Measurements from ENCODE around the gene VPS36. TPM values are rescaled to one million over a fixed set of nuclear protein-coding genes. Genes with fewer than 3 reads are reported as not detected.
"Not testable (repeated sequence)": the region's sequence is repeated elsewhere in the genome, so short reads cannot be mapped to it uniquely, and the experiment has no call there.

Gene VPS36, protein sequence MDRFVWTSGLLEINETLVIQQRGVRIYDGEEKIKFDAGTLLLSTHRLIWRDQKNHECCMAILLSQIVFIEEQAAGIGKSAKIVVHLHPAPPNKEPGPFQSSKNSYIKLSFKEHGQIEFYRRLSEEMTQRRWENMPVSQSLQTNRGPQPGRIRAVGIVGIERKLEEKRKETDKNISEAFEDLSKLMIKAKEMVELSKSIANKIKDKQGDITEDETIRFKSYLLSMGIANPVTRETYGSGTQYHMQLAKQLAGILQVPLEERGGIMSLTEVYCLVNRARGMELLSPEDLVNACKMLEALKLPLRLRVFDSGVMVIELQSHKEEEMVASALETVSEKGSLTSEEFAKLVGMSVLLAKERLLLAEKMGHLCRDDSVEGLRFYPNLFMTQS
- 10 to 100 TPM; 40.4 to 53.7 (median 49.5) TPM for total RNA-seq
- 10 to 100 TPM; 23.1 to 31.3 TPM for polyA plus RNA-seq
- total RNA-seq, result 40.8 reads per million, percentile 66 among the genes with 10 or more reads in this experiment

DNA sequence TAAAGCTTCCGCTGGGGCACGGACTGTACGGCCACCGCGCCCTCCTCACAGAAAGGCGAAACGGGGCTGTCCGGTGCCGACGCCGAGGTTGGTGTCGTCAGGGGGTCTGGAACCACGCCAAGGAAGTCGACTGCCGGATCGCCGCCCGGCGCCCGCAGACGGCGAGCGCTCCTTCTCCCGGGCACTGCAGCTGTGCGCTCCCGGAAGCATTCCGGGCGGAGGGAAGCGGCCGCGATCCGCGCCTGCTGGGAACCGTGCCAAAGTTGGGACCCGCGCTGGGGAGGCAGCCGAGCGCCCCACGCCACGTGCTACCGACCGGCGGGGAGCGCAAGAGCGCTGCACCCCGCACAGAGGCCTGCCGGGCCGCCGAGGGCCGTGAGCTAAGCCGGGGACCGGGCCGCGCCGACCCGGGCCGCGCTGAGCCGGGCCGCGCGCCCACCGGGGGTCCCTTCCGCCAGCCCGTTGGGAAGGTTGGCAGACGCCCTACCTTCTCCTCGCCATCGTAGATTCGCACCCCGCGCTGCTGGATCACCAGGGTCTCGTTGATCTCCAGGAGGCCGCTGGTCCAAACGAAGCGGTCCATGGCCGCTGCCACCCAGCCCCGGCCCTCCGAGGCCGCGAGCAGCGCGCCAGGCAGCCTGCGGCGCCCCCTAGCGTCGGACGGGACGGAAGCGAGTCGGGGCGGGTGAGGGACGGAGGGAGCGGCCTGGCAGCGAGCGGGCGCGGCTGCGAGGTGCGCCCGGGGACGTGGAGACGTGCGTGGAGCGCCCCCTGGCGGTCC, at the start of gene VPS36:
Gene VPS36 (minus strand): TSS at position 623 of the 781 bp plus-strand sequence. CDS start 40 bp downstream, at position 583.
- DNase-seq (peak; percentile 85 to 99 (median 95)), ATAC-seq (peak; percentile 85)
- peaks cover 0 to 6% (median 0%) of the 10 kb centered on the region in 5 donors for H3K36me3 Mint-ChIP-seq
- Histone ChIP-seq H3K36me3 (ENCODE audit: control insufficient read depth in 2 of 3, insufficient read depth in 3 of 3, low read length in 3 of 3) (peaks cover 0 to 4% (median 0%) of the 10 kb centered on the region in 3 experiments), H3K27ac (ENCODE audit: low read depth, low read length) (peak within 1 kb of the TSS; percentile 88), H3K4me1 (ENCODE audit: control insufficient read depth in 2 of 2, insufficient read depth in 2 of 2, low read length in 2 of 2) (peaks cover 26 to 27% of the 10 kb centered on the region in 2 donors), H3K9me3 (ENCODE audit: control insufficient read depth in 2 of 3, low read length in 3 of 3) (no peaks in the 10 kb centered on the region), H3K27me3 (ENCODE audit: control insufficient read depth in 2 of 2, insufficient read depth in 2 of 2, low read length in 2 of 2) (no peaks in the 10 kb centered on the region), H3K4me3 (ENCODE audit: low read length) (peak within 1 kb of the TSS; percentile 92)
- ChIA-PET CTCF (interaction anchor here (0.5 to 2.3 kb wide), 13 partner anchors 9 to 261 kb away, joined by 3 to 11 read pairs (median 4); partner anchors contain the start of gene SUGT1), POLR2A (interaction anchor here (0.7 to 2.1 kb wide), 7 partner anchors 10 to 256 kb away, joined by 3 to 7 read pairs (median 4); partner anchors contain the start of gene SUGT1)
- H3K27ac Mint-ChIP-seq, result peak within 1 kb of the TSS; percentile 58 to 96 (median 90)
- intact Hi-C loops (cut with micrococcal nuclease), result loop anchor here (1.0 to 10.0 kb wide), 10 partner anchors 15 to 1535 kb away; partner anchors contain the start of gene SUGT1 (in 2 of the 2)
- H3K27me3 Mint-ChIP-seq, result peaks cover 0 to 3% (median 0%) of the 10 kb centered on the region in 5 donors
- no peaks in the 10 kb centered on the region for H3K9me3 Mint-ChIP-seq
- peak within 1 kb of the TSS; percentile 80 to 98 (median 94) for H3K4me3 Mint-ChIP-seq
- peaks cover 17 to 52% (median 45%) of the 10 kb centered on the region in 7 donors for H3K4me1 Mint-ChIP-seq

DNA sequence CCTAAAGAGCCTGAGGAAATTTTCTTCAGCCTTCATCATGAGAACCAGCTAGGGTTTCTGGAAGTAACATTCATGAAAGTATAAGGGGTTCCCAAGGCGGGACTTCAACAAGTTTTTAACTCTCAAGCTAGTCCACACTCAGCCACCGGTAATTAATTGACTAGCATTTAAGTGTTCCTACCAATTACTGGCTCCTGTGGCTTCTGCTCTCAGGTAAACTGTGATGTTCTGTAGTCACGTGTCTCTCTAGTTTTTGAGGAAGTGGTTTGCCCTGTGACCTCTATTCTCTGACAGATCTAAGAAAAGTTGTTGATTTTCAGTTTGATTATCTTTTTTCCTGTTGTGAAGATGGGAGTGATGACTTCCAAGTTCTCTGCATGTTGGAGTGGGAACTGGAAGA, 47.5 kb upstream of the VPS36 start:
- H3K4me3 Mint-ChIP-seq, H3K27me3 Mint-ChIP-seq, CTCF ChIA-PET: not testable (repeated sequence)

DNA sequence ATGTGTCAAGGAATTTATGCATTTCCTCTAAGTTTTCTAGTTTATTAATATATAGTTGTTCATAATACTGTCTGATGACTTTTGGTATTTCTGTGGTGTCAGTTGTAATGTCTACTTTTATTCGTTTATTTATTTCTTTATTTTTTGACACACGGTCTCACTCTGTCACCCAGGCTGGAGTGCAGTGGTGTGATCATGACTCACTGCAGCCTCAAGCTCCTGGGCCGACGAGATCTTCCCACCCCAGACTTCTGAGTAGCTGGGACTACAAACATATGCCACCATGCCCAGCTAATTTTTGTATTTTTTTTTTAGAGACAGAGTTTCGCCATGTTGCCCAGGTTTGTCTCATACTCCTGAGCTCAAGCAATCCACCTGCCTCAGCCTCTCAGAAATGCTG, 43.8 kb upstream of the VPS36 start:
- CTCF ChIA-PET, POLR2A ChIA-PET: not testable (repeated sequence)

More for the DNA sequence above, 47.5 kb upstream of the VPS36 start:
- ATAC-seq; DNase-seq; H3K36me3 ChIP-seq (ENCODE audit: control insufficient read depth in 2 of 3, insufficient read depth in 3 of 3, low read length in 3 of 3); intact Hi-C loops (cut with micrococcal nuclease); H3K4me3 ChIP-seq (ENCODE audit: low read length); H3K36me3 Mint-ChIP-seq; H3K27me3 ChIP-seq (ENCODE audit: control insufficient read depth in 2 of 2, insufficient read depth in 2 of 2, low read length in 2 of 2); POLR2A ChIA-PET; H3K27ac ChIP-seq (ENCODE audit: low read depth, low read length); H3K9me3 ChIP-seq (ENCODE audit: control insufficient read depth in 2 of 3, low read length in 3 of 3); H3K4me1 ChIP-seq (ENCODE audit: control insufficient read depth in 2 of 2, insufficient read depth in 2 of 2, low read length in 2 of 2): not testable (repeated sequence)
- Mint-ChIP-seq H3K27ac (peak overlapping the region in 1 of 9 donors; percentile 42), H3K9me3 (peaks cover 0 to 21% (median 6%) of the 10 kb centered on the region in 11 donors), H3K4me1 (peaks cover 0 to 12% (median 0%) of the 10 kb centered on the region in 7 donors)

DNA sequence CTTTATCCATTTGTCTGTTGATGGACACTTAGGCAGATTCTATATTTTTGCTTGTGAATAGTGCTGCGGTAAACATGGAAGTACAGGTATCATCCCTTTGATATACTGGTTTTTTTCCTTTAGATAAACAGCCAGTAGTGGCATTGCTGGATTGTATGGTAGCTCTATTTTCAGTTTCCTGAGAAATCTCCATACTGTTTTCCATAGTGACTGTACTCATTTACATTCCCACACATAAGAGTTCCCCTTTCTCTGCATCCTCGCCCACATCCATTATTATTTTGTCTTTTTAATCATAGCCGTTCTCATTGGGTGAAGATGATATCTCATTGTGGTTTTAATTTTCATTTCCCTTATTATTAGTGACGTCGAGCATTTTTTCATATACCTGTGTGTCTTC, 40.6 kb upstream of the VPS36 start:
- H3K27ac Mint-ChIP-seq; H3K27me3 Mint-ChIP-seq; H3K27ac ChIP-seq (ENCODE audit: low read depth, low read length); H3K9me3 Mint-ChIP-seq; POLR2A ChIA-PET; CTCF ChIA-PET; H3K4me1 Mint-ChIP-seq; H3K4me3 ChIP-seq (ENCODE audit: low read length); DNase-seq; ATAC-seq; H3K9me3 ChIP-seq (ENCODE audit: control insufficient read depth in 2 of 3, low read length in 3 of 3); H3K4me3 Mint-ChIP-seq; H3K36me3 Mint-ChIP-seq; intact Hi-C loops (cut with micrococcal nuclease); H3K36me3 ChIP-seq (ENCODE audit: control insufficient read depth in 2 of 3, insufficient read depth in 3 of 3, low read length in 3 of 3); H3K27me3 ChIP-seq (ENCODE audit: control insufficient read depth in 2 of 2, insufficient read depth in 2 of 2, low read length in 2 of 2); H3K4me1 ChIP-seq (ENCODE audit: control insufficient read depth in 2 of 2, insufficient read depth in 2 of 2, low read length in 2 of 2): not testable (repeated sequence)

More for the DNA sequence above, 43.8 kb upstream of the VPS36 start:
- H3K27ac Mint-ChIP-seq; H3K9me3 ChIP-seq (ENCODE audit: control insufficient read depth in 2 of 3, low read length in 3 of 3); ATAC-seq; H3K9me3 Mint-ChIP-seq; H3K4me1 ChIP-seq (ENCODE audit: control insufficient read depth in 2 of 2, insufficient read depth in 2 of 2, low read length in 2 of 2); H3K4me3 ChIP-seq (ENCODE audit: low read length); H3K27me3 ChIP-seq (ENCODE audit: control insufficient read depth in 2 of 2, insufficient read depth in 2 of 2, low read length in 2 of 2); H3K27me3 Mint-ChIP-seq; H3K4me3 Mint-ChIP-seq; intact Hi-C loops (cut with micrococcal nuclease); H3K36me3 Mint-ChIP-seq; H3K27ac ChIP-seq (ENCODE audit: low read depth, low read length); H3K36me3 ChIP-seq (ENCODE audit: control insufficient read depth in 2 of 3, insufficient read depth in 3 of 3, low read length in 3 of 3); DNase-seq: not testable (repeated sequence)
- peaks cover 0 to 12% (median 0%) of the 10 kb centered on the region in 7 donors for H3K4me1 Mint-ChIP-seq

DNA sequence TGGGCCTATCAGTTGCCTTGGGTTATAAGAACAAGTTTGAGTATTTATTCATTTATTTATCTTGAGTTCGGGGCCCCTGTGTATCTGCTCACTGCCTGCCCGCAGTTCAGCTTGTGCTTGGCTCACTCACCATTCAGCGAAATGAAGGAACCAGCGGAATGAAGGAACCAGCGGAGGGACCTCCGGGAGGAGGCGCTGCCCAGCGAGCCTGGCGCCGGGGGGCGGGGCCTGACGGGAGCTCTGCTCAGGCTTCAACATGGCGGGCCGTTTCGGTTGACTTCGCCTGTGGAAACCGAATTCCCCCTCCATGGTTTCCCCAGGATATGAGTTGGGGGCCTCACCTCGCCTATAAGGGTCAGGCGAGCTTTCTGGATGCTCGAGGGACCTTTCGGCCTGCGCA, 38.3 kb upstream of the VPS36 start:
- H3K9me3 ChIP-seq (ENCODE audit: control insufficient read depth in 2 of 3, low read length in 3 of 3); H3K4me3 Mint-ChIP-seq; H3K4me1 Mint-ChIP-seq; H3K27ac Mint-ChIP-seq; H3K4me1 ChIP-seq (ENCODE audit: control insufficient read depth in 2 of 2, insufficient read depth in 2 of 2, low read length in 2 of 2); POLR2A ChIA-PET; CTCF ChIA-PET; H3K27me3 ChIP-seq (ENCODE audit: control insufficient read depth in 2 of 2, insufficient read depth in 2 of 2, low read length in 2 of 2); H3K36me3 Mint-ChIP-seq; H3K9me3 Mint-ChIP-seq; DNase-seq; H3K27me3 Mint-ChIP-seq; ATAC-seq; H3K4me3 ChIP-seq (ENCODE audit: low read length); H3K36me3 ChIP-seq (ENCODE audit: control insufficient read depth in 2 of 3, insufficient read depth in 3 of 3, low read length in 3 of 3); intact Hi-C loops (cut with micrococcal nuclease); H3K27ac ChIP-seq (ENCODE audit: low read depth, low read length): not testable (repeated sequence)

DNA sequence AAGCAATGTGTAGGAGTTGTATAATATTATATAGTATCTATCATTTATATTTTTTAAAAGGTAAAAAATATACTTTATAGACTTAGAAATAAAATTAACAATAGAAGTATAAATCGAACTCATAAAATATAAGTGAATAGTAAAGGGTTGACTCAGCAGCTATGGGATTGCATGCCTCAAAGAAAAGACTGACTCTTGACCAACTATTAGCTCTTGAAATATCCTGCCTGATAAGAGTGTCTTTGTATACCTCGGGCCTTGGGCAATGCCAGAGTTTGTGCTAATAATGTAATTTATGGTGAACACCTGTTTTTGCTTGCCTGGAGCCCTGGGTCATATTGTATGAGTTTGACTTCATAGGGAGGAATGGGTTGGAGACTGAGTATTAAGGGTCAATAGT, 36.6 kb upstream of the VPS36 start:
- CTCF ChIA-PET; ATAC-seq; H3K36me3 ChIP-seq (ENCODE audit: control insufficient read depth in 2 of 3, insufficient read depth in 3 of 3, low read length in 3 of 3); H3K9me3 Mint-ChIP-seq; H3K27me3 Mint-ChIP-seq; H3K27ac ChIP-seq (ENCODE audit: low read depth, low read length); H3K4me3 ChIP-seq (ENCODE audit: low read length); H3K4me3 Mint-ChIP-seq; POLR2A ChIA-PET; H3K36me3 Mint-ChIP-seq; intact Hi-C loops (cut with micrococcal nuclease); H3K27me3 ChIP-seq (ENCODE audit: control insufficient read depth in 2 of 2, insufficient read depth in 2 of 2, low read length in 2 of 2); H3K4me1 Mint-ChIP-seq; H3K9me3 ChIP-seq (ENCODE audit: control insufficient read depth in 2 of 3, low read length in 3 of 3); H3K4me1 ChIP-seq (ENCODE audit: control insufficient read depth in 2 of 2, insufficient read depth in 2 of 2, low read length in 2 of 2); DNase-seq; H3K27ac Mint-ChIP-seq: not testable (repeated sequence)
